A549 (cell line): Measurements from ENCODE around the gene SEC14L6. TPM values are rescaled to one million over a fixed set of nuclear protein-coding genes. Genes with fewer than 3 reads are reported as not detected.

Experiments used
- ATAC-seq, 2 experiments: fragments of 200-7000 bp in 1 of 2; fragments of >200 bp in 1 of 2; cut with Nextera tagmentation in 1 of 2; cut with Tn5 transposase in 1 of 2; 3 replicates each; pipeline versions ENCODE4 v1.8.0 to v1.9.1; 2018 to 2020; ENCODE audit warnings: mild to moderate bottlenecking in 1 of 2, moderate library complexity in 1 of 2
- CTCF ChIA-PET: fragments of 300-600 bp; sonication (Branson Sonifier 250); formaldehyde crosslinking; extraction: SDS; loops from one replicate; lab custom pipeline; 2021; ENCODE audit warnings: antibody characterized with exemption, inconsistent platforms; lab: Yijun Ruan, JAX
- POLR2A ChIA-PET: fragments of 350-600 bp; formaldehyde crosslinking; extraction: SDS; loops from one replicate; lab custom pipeline; 2021; ENCODE audit warnings: antibody characterized with exemption, inconsistent platforms; lab: Yijun Ruan, JAX
- DNase-seq, 2 experiments: peaks; one replicate each; pipeline versions ENCODE4 v3.0.0 to v3.0.0-alpha.2; 2011 to 2016; ENCODE audit warnings: low read depth in 1 of 2, low spot score in 1 of 2
- FAIRE-seq: peaks from 2 replicates; lab custom pipeline; 2011; peaks lifted over from hg19 to GRCh38; lab: Jason Lieb, UNC
- H3K27ac ChIP-seq, 2 experiments: fragments of >200 bp; sonication (Bioruptor Twin); formaldehyde crosslinking; 3 replicates each; pipeline ENCODE4 v1.5.1; 2016 to 2017
- H3K4me1 ChIP-seq: fragments of >200 bp; sonication (Bioruptor Twin); formaldehyde crosslinking; 3 replicates; pipeline ENCODE4 v1.6.1; 2016
- H3K4me2 ChIP-seq: fragments of >200 bp; sonication (Bioruptor Twin); formaldehyde crosslinking; 3 replicates; pipeline ENCODE4 v1.6.1; 2016
- H3K4me3 ChIP-seq: fragments of >200 bp; sonication (Bioruptor Twin); formaldehyde crosslinking; 3 replicates; pipeline ENCODE4 v1.5.1; 2016
- H3K9me3 ChIP-seq: fragments of >200 bp; sonication (Bioruptor Twin); formaldehyde crosslinking; 3 replicates; pipeline ENCODE4 v1.6.1; 2016
- CBX2 ChIP-seq: fragments of 200-600 bp; sonication (generic); IDR thresholded peaks from 2 replicates; pipeline ENCODE4 v1.6.1; 2016; ENCODE audit warnings: low read depth, mild to moderate bottlenecking, borderline replicate concordance
- CEBPB ChIP-seq, 2 experiments: fragments of >200 bp in 1 of 2; sonication (Bioruptor Twin) in 1 of 2; formaldehyde crosslinking in 1 of 2; IDR thresholded peaks; 2 replicates each; pipeline ENCODE4 v1.6.1; 2012 to 2016
- CHD2 ChIP-seq: fragments of 150-350 bp; IDR thresholded peaks from 2 replicates; pipeline ENCODE4 v1.6.1; 2014; ENCODE audit warnings: low read length; ENCODE audit not compliant: partially characterized antibody
- CHD4 ChIP-seq: fragments of 200-600 bp; sonication (generic); IDR thresholded peaks from 2 replicates; pipeline ENCODE4 v1.6.1; 2016; ENCODE audit warnings: antibody characterized with exemption, mild to moderate bottlenecking, borderline replicate concordance
- CTCF ChIP-seq: fragments of >200 bp; sonication (Bioruptor Twin); formaldehyde crosslinking; IDR thresholded peaks from 3 replicates; pipeline ENCODE4 v1.5.1; 2016
- FOXS1 ChIP-seq: fragments of 250-450 bp; sonication (Bioruptor Pico); IDR thresholded peaks from 2 replicates; pipeline ENCODE4 v1.5.0; 2020; ENCODE audit warnings: mild to moderate bottlenecking, moderate library complexity
- JUNB ChIP-seq: fragments of >200 bp; sonication (Bioruptor Twin); formaldehyde crosslinking; IDR thresholded peaks from 2 replicates; pipeline ENCODE4 v1.6.1; 2016
- MAX ChIP-seq: IDR thresholded peaks from 2 replicates; pipeline ENCODE4 v1.6.1; 2012
- NPAS2 ChIP-seq: fragments of 250-450 bp; sonication (Bioruptor Pico); IDR thresholded peaks from 2 replicates; pipeline ENCODE4 v1.8.0; 2022; ENCODE audit warnings: mild to moderate bottlenecking, moderate library complexity, borderline replicate concordance
- PBX3 ChIP-seq: IDR thresholded peaks from 2 replicates; pipeline ENCODE4 v1.6.1; 2012
- RCOR1 ChIP-seq: fragments of 150-350 bp; IDR thresholded peaks from 2 replicates; pipeline ENCODE4 v1.6.1; 2014; ENCODE audit warnings: antibody characterized with exemption, low read length, low read depth
- TP53 ChIP-seq: fragments of 250-450 bp; sonication (Bioruptor Pico); IDR thresholded peaks from 2 replicates; pipeline ENCODE4 v1.5.0; 2021; ENCODE audit warnings: mild to moderate bottlenecking, moderate library complexity
- ZFP36 ChIP-seq: fragments of 450-650 bp; IDR thresholded peaks from 2 replicates; pipeline ENCODE4 v1.6.1; 2014; ENCODE audit warnings: borderline replicate concordance; ENCODE audit not compliant: partially characterized antibody
- ZSCAN20 ChIP-seq: fragments of 250-450 bp; sonication (Bioruptor Pico); IDR thresholded peaks from 2 replicates; pipeline ENCODE4 v1.8.0; 2022; ENCODE audit warnings: mild to moderate bottlenecking, moderate library complexity
- WGBS: methylation state at CpG from one replicate; pipeline ENCODE4 v1.1.6; 2017; ENCODE audit errors: missing lambda C conversion rate; 5-methylcytosine and 5-hydroxymethylcytosine counted together
- polyA plus RNA-seq, 4 experiments: library from polyadenylated mRNA; depleted of rRNA in 3 of 4; stranded (reverse); fragments of >200 nt; fragmentation: RNase III in 1 of 4; extraction: RNeasy Plus Mini Kit Qiagen cat#74134 plus additional on column Dnase treatment in 1 of 4; gene quantifications; 2 replicates in 3 of 4; 3 replicates in 1 of 4; pipeline ENCODE4 v1.2.3, GENCODE V29; 2011 to 2017
- TF ChIP-seq, protein P1 (sequence below): fragments of 450-650 bp; IDR thresholded peaks from 2 replicates; pipeline ENCODE4 v1.6.1; 2014; ENCODE audit warnings: antibody characterized with exemption
- TF ChIP-seq, protein P2 (sequence below): fragments of >200 bp; sonication (Bioruptor Twin); formaldehyde crosslinking; IDR thresholded peaks from 2 replicates; pipeline ENCODE4 v1.6.1; 2016
- TF ChIP-seq, protein P3 (sequence below): fragments of 150-350 bp; IDR thresholded peaks from 2 replicates; pipeline ENCODE4 v1.6.1; 2014; ENCODE audit warnings: low read depth, mild to moderate bottlenecking, low read length

Gene SEC14L6
- polyA plus RNA-seq, 2 of the 4 experiments (the other 2 are of a cell fraction): not detected

GRCh38 chr22:30572210-30572609 lies 25.7 kb upstream of the SEC14L6 start:
- TF ChIP-seq, protein P1, sequence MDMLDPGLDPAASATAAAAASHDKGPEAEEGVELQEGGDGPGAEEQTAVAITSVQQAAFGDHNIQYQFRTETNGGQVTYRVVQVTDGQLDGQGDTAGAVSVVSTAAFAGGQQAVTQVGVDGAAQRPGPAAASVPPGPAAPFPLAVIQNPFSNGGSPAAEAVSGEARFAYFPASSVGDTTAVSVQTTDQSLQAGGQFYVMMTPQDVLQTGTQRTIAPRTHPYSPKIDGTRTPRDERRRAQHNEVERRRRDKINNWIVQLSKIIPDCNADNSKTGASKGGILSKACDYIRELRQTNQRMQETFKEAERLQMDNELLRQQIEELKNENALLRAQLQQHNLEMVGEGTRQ: no peak
- no peak for TF ChIP-seq CHD4
- no peak for TF ChIP-seq CEBPB (IDR thresholded peaks at IDR 0.05)
- no peak for TF ChIP-seq NPAS2 (CRISPR knock-in tag)
- TF ChIP-seq PBX3: no peak
- no peak for TF ChIP-seq FOXS1 (CRISPR knock-in tag)
- TF ChIP-seq CBX2: no peak
- TF ChIP-seq RCOR1: no peak
- no peak for TF ChIP-seq TP53 (CRISPR knock-in tag)
- no peak for TF ChIP-seq ZSCAN20 (CRISPR knock-in tag)
- DNase-seq (no peak), FAIRE-seq (no peak), ATAC-seq (no peak)
- Histone ChIP-seq H3K9me3 (no peaks in the 10 kb centered on the region), H3K4me2 (peak overlapping the region; percentile 99), H3K4me3 (peak overlapping the region; percentile 25; the same call in 2 of the 3 replicates), H3K27ac (peak overlapping the region; percentile 98), H3K4me1 (peaks cover 38% of the 10 kb centered on the region)
- POLR2A ChIA-PET: interaction anchor here (0.5 kb wide), 1 partner anchor 349 kb away, joined by 4 read pairs; no protein-coding TSS in a partner anchor
- 77% methylated on average over 6 of the region's 6 CpGs for WGBS
- CTCF ChIA-PET: interaction anchor here (0.8 to 1.6 kb wide), 3 partner anchors 18 to 127 kb away, joined by 3 read pairs; no protein-coding TSS in a partner anchor

- Histone ChIP-seq H3K4me3 (no peak overlapping the region), H3K27ac (no peak overlapping the region), H3K9me3 (no peaks in the 10 kb centered on the region), H3K4me2 (no peak overlapping the region), H3K4me1 (peaks cover 55% of the 10 kb centered on the region)
- POLR2A ChIA-PET: interaction anchor here (1.0 kb wide), 1 partner anchor 98 kb away, joined by 3 read pairs; the partner anchor contains the start of gene DUSP18
- 94% methylated on average over 10 of the region's 10 CpGs for WGBS
- DNase-seq (no peak), ATAC-seq (no peak), FAIRE-seq (no peak)
- CTCF ChIA-PET: interaction anchor here (0.7 to 1.3 kb wide), 2 partner anchors 184 to 185 kb away, joined by 4 read pairs; no protein-coding TSS in a partner anchor
- TF ChIP-seq JUNB (no peak), ZSCAN20 (CRISPR knock-in tag) (no peak), CHD4 (no peak), FOXS1 (CRISPR knock-in tag) (no peak), MAX (no peak), ZFP36 (no peak), CHD2 (no peak), CTCF (no peak)
- TF ChIP-seq, protein P2, sequence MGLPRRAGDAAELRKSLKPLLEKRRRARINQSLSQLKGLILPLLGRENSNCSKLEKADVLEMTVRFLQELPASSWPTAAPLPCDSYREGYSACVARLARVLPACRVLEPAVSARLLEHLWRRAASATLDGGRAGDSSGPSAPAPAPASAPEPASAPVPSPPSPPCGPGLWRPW: no peak
- TF ChIP-seq, protein P3, sequence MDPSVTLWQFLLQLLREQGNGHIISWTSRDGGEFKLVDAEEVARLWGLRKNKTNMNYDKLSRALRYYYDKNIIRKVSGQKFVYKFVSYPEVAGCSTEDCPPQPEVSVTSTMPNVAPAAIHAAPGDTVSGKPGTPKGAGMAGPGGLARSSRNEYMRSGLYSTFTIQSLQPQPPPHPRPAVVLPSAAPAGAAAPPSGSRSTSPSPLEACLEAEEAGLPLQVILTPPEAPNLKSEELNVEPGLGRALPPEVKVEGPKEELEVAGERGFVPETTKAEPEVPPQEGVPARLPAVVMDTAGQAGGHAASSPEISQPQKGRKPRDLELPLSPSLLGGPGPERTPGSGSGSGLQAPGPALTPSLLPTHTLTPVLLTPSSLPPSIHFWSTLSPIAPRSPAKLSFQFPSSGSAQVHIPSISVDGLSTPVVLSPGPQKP: no peak
Measured at GRCh38 chr22:30569674-30570202, 23.2 kb upstream of the SEC14L6 start.
